Effector CD8-positive, alpha-beta T cell (primary cell): ENCODE results near the gene IGF2BP1.
"Not testable (repeated sequence)": the region's sequence is repeated elsewhere in the genome, so short reads cannot be mapped to it uniquely, and the experiment has no call there.

Source experiments
- DNase-seq: peaks from one replicate; lab custom pipeline; 2025; lab: John Stamatoyannopoulos, UW

IGF2BP1 gene

DNA sequence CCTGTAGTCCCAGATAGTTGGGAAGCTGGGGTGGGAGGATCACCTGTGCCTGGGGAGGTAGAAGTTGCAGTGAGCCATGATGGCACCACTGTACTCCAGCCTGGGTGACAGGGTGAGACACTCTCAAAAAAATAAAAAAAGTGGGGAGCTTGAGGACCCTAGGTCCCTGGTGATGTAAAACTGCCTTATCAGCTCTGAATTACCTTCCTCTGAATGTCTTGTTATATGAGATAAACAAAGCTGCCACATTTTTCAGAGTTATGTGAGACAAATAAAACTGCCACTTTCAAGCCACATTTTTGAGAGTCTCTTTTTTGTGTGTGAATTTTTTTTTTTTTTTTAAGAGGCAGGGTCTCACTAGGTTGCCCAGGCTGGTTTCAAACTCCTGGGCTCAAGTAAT, 103.4 kb downstream of the IGF2BP1 start:
- no peak for DNase-seq

- DNase-seq = no peak
These were observed 103.9 kb downstream of the IGF2BP1 start for GRCh38 chr17:49101054-49101534.

- DNase-seq = not testable (repeated sequence)
These were observed 106.2 kb downstream of the IGF2BP1 start for GRCh38 chr17:49103360-49103759.

DNA sequence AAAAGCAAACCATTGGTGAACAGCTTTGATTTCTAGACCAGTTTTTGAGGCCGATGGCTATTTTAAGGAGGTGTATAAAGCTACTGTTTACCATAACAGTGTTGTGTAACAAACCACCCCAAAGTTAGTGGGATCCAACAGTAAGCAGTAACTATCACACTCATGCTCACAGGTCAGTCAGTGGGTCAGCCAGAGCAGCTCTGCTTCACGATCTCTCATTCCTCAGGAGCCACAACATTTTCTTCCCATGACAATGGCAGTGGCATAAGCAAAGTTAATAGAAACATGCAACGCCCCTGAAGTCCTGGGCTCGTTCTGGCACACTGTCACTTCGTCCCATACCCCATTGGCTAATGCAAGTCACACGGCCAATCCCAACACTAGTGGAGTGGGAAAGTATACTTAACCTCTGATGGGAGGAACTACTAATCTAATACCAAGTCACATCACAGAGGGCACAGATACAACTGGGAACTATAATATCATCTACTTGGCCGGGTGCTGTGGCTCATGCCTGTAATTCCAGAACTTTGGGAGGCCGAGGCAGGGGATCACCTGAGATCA, 107.4 kb downstream of the IGF2BP1 start:
- DNase-seq = no peak
